ENCODE results near the gene PCDH9.

DNA sequence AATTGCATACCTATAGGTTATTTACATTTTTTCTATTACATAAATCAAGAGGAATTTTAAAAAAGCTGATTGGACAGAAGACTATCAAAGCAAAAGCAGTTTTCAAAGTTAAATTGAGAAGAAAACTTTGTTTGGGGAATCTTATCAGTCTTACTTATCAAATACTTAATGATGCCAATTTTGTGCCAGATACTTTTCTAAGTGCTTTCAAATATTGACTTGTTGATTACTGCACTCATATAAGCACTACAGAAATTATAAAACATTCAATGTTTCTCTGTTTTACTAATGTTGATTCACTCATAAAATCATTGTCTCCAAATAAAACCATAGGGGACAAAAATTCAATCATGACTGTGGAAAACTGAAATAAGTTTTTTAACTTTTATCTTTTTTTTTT lies 36.2 kb downstream of the PCDH9 start:
- TF ChIP-seq, protein P1, sequence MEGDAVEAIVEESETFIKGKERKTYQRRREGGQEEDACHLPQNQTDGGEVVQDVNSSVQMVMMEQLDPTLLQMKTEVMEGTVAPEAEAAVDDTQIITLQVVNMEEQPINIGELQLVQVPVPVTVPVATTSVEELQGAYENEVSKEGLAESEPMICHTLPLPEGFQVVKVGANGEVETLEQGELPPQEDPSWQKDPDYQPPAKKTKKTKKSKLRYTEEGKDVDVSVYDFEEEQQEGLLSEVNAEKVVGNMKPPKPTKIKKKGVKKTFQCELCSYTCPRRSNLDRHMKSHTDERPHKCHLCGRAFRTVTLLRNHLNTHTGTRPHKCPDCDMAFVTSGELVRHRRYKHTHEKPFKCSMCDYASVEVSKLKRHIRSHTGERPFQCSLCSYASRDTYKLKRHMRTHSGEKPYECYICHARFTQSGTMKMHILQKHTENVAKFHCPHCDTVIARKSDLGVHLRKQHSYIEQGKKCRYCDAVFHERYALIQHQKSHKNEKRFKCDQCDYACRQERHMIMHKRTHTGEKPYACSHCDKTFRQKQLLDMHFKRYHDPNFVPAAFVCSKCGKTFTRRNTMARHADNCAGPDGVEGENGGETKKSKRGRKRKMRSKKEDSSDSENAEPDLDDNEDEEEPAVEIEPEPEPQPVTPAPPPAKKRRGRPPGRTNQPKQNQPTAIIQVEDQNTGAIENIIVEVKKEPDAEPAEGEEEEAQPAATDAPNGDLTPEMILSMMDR (IDR thresholded peaks at IDR 0.05; ENCODE audit: insufficient read depth, low read length, poor library complexity, severe bottlenecking): no peak
- no peak for TF ChIP-seq EZH2phosphoT487 (conservative IDR thresholded peaks at IDR 0.05; ENCODE audit: low read length)

Measured in SU-DHL-6 (cell line).